ENCODE measurements around the gene ACAP3. TPM values are rescaled to one million over a fixed set of nuclear protein-coding genes. Genes with fewer than 3 reads are reported as not detected.
A peak's percentile ranks its signal among the peaks of the same experiment; 100 is the strongest.

ACAP3 gene
- total and polyA plus RNA-seq, 2 of the 4 experiments (the other 2 are of a cell fraction): 13.3 to 58.2 TPM

- in situ Hi-C loops (cut with MboI; ENCODE audit: low sequenced_read_pairs) (no loop called here), dilution Hi-C loops (cut with HindIII; ENCODE audit: low sequenced_read_pairs, unreplicated experiment) (no loop called here), intact Hi-C loops (cut with micrococcal nuclease) (loop anchor here (5.0 kb wide), 2 partner anchors 48 to 187 kb away; partner anchors contain the start of gene MXRA8)
- peak overlapping the region; percentile 95 for H3K4me3 ChIP-seq (ENCODE audit: insufficient read depth, low read depth, low read length)
- peak overlapping the region; percentile 82 for H3K9ac ChIP-seq (ENCODE audit: low read depth, low read length)
- no peak for ATAC-seq (ENCODE audit: low read depth)
- no peak overlapping the region for H2BK20ac ChIP-seq (ENCODE audit: low read depth, low read length)
- no peak overlapping the region; the same call in 1 of the 2 replicates for H3K18ac ChIP-seq (ENCODE audit: low read depth, low read length)
- peak overlapping the region; percentile 38; the same call in 1 of the 2 replicates for H3K23ac ChIP-seq (ENCODE audit: low read depth, low read length)
- H3K56ac ChIP-seq (ENCODE audit: extremely low read depth, insufficient read depth, low read length): 0 out of 2 replicates have a peak overlapping the region, but pooled peaks have one; percentile 17
- peak overlapping the region; percentile 71 for H3K4ac ChIP-seq (ENCODE audit: low read depth, low read length)
- no peak for TF ChIP-seq RCOR1 (IDR thresholded peaks at IDR 0.05; ENCODE audit: insufficient replicate concordance, low read length)
- peak; percentile 19; the same call in 1 of the 2 replicates for TF ChIP-seq POLR2A (IDR thresholded peaks at IDR 0.05; ENCODE audit: low read depth, low read length)
- TF ChIP-seq MXI1 (IDR thresholded peaks at IDR 0.05; ENCODE audit: borderline replicate concordance, low read depth, low read length): no peak
- no peak for TF ChIP-seq CHD1 (IDR thresholded peaks at IDR 0.05; ENCODE audit: low read depth, low read length)
- no peak for TF ChIP-seq CTCF (conservative IDR thresholded peaks at IDR 0.05; ENCODE audit: low read depth, low read length)
- TF ChIP-seq BHLHE40 (IDR thresholded peaks at IDR 0.05; ENCODE audit: low read depth, low read length): no peak
- no peak for TF ChIP-seq SMC3 (IDR thresholded peaks at IDR 0.05; ENCODE audit: low read depth, low read length)
- TF ChIP-seq RAD21 (IDR thresholded peaks at IDR 0.05; ENCODE audit: low read length): no peak
- H3K14ac ChIP-seq (replicated peaks; ENCODE audit: low read depth, low read length): peak overlapping the region; percentile 69; the same call in 1 of the 2 replicates
- H4K91ac ChIP-seq (ENCODE audit: insufficient read depth, low read depth, low read length): peak overlapping the region; percentile 49
- no peak overlapping the region for H4K5ac ChIP-seq (ENCODE audit: low read depth, low read length)
- peak overlapping the region; percentile 88 for H2AFZ ChIP-seq (replicated peaks; ENCODE audit: low read length, poor library complexity)
- peaks cover 6 to 52% of the 10 kb centered on the region in 2 experiments for H3K79me1 ChIP-seq (ENCODE audit: low read depth in 1 of 2, low read length in 2 of 2)
- peak overlapping the region; percentile 94 for H3K27ac ChIP-seq (ENCODE audit: insufficient read depth, low read length)
- ChIA-PET CTCF (no interaction called here), POLR2A (ENCODE audit: unreplicated experiment) (no interaction called here)
- H2AK5ac ChIP-seq (ENCODE audit: low read depth, low read length): peak overlapping the region; percentile 36; the same call in 1 of the 2 replicates
- H2BK120ac ChIP-seq (ENCODE audit: low read depth, low read length): no peak overlapping the region
- peaks cover 3% of the 10 kb centered on the region for H3K9me1 ChIP-seq (ENCODE audit: insufficient read depth, low read length)
- H3K36me3 ChIP-seq (ENCODE audit: control insufficient read depth, insufficient read depth, low read length): peaks cover 38% of the 10 kb centered on the region
- H3K9me3 ChIP-seq (ENCODE audit: control insufficient read depth, insufficient read depth, low read length): no peaks in the 10 kb centered on the region
- DNase-seq: no peak
- TSS peak; percentile 56 for BruUV-seq (replicated peaks)
- peaks cover 31% of the 10 kb centered on the region for H3K4me1 ChIP-seq (ENCODE audit: control insufficient read depth, insufficient read depth, low read length)
- H2BK15ac ChIP-seq (ENCODE audit: low read depth, low read length): no peak overlapping the region
- no peaks in the 10 kb centered on the region for H3K27me3 ChIP-seq (ENCODE audit: control insufficient read depth, insufficient read depth, low read length)
- peak overlapping the region; percentile 42 for H2BK5ac ChIP-seq (ENCODE audit: low read depth, low read length, poor library complexity, severe bottlenecking)
- H3K4me2 ChIP-seq (ENCODE audit: low read depth, low read length): peak overlapping the region; percentile 76
- WGBS, 2 experiments (ENCODE audit: extremely low coverage in 2 of 2, insufficient read length in 1 of 2): 0% methylated on average over 35 of the region's 66 CpGs; no CpG with 5 or more reads in 1 of the 2 experiments
- peak overlapping the region; percentile 98 for H2AK9ac ChIP-seq (replicated peaks; ENCODE audit: low read depth, low read length, poor library complexity)
- no peak overlapping the region; a peak in 1 of 4 replicates for H4K8ac ChIP-seq (ENCODE audit: low read depth in 2 of 2, low read length in 2 of 2)
- H4K20me1 ChIP-seq (ENCODE audit: insufficient read depth, low read length): peaks cover 54% of the 10 kb centered on the region
These were observed 1.1 kb upstream of the ACAP3 start for GRCh38 chr1:1308756-1309250.
